Upper lobe of left lung (tissue), 6 donors: ENCODE results near the gene TBX18. TPM values are rescaled to one million over a fixed set of nuclear protein-coding genes. Genes with fewer than 3 reads are reported as not detected.

Experiments
- ATAC-seq, 2 donors: fragments of 200-7000 bp; cut with Tn5 transposase; one replicate each; pipeline ENCODE4 v1.9.1; 2022; ENCODE audit warnings: mild to moderate bottlenecking in 2 of 2, moderate library complexity in 2 of 2; ENCODE audit not compliant: low FRiP score in 2 of 2
- DNase-seq, 2 donors: peaks; one replicate each; pipeline ENCODE4 v3.0.0-alpha.2; 2019 to 2020
- H3K27ac ChIP-seq, 4 donors: fragments of 200-600 bp; sonication (generic); one replicate each; pipeline ENCODE4 v1.5.1; 2016 to 2019
- H3K27me3 ChIP-seq, 4 donors: fragments of 200-600 bp; sonication (generic); one replicate each; pipeline ENCODE4 v1.5.1; 2017 to 2019
- H3K36me3 ChIP-seq, 4 donors: fragments of 200-600 bp; sonication (generic); one replicate each; pipeline ENCODE4 v1.5.1; 2016 to 2019
- H3K4me1 ChIP-seq, 4 donors: fragments of 200-600 bp; sonication (generic); one replicate each; pipeline ENCODE4 v1.5.1; 2018 to 2019
- H3K4me3 ChIP-seq, 4 donors: fragments of 200-600 bp; sonication (generic); one replicate each; pipeline ENCODE4 v1.5.1; 2017 to 2019; ENCODE audit warnings: mild to moderate bottlenecking in 2 of 4, moderate library complexity in 1 of 4
- H3K9me3 ChIP-seq, 4 donors: fragments of 200-600 bp; sonication (generic); one replicate each; pipeline ENCODE4 v1.5.1; 2018 to 2019
- EP300 ChIP-seq, 4 donors: sonication (generic); formaldehyde crosslinking; IDR thresholded peaks; one replicate each; pipeline ENCODE4 v1.5.1; 2017; ENCODE audit warnings: antibody characterized with exemption in 4 of 4, control low read depth in 2 of 4
- POLR2A ChIP-seq, 4 donors: fragments of 450-650 bp; IDR thresholded peaks; one replicate each; pipeline ENCODE4 v1.5.1; 2016 to 2017; ENCODE audit warnings: antibody characterized with exemption in 4 of 4, mild to moderate bottlenecking in 2 of 4
- POLR2AphosphoS5 ChIP-seq, 2 donors: sonication (generic); formaldehyde crosslinking; IDR thresholded peaks; one replicate each; pipeline ENCODE4 v1.5.1; 2017; ENCODE audit warnings: antibody characterized with exemption in 2 of 2
- WGBS, 2 donors: methylation state at CpG; one replicate each; pipeline ENCODE4 v1.1.5; 2017 to 2018; 5-methylcytosine and 5-hydroxymethylcytosine counted together
- total RNA-seq, 6 donors: library from RNA; depleted of rRNA in 4 of 6; stranded (reverse); fragments of >200 nt in 4 of 6; gene quantifications; one replicate each; pipeline versions ENCODE4 v1.1.0 to v1.2.1, GENCODE V29; 2016 to 2021
- TF ChIP-seq, protein P1 (sequence below), 6 experiments: fragments of 450-650 bp in 4 of 6; fragments of 200-600 bp in 2 of 6; sonication (generic) in 2 of 6; IDR thresholded peaks; one replicate each; pipeline ENCODE4 v1.5.1; 2016 to 2019; ENCODE audit warnings: antibody characterized with exemption in 6 of 6
- donor health status: DM: no; HTN: no; CAD: no; lungs with moderate emphysema.
- donor health status: DM: no; HTN: yes; CAD: no; lungs with severe emphysema.

TBX18 gene
- total RNA-seq, 6 donors from 2014 or later: 0.20 to 0.49 (median 0.44) TPM; not detected in 3

DNA sequence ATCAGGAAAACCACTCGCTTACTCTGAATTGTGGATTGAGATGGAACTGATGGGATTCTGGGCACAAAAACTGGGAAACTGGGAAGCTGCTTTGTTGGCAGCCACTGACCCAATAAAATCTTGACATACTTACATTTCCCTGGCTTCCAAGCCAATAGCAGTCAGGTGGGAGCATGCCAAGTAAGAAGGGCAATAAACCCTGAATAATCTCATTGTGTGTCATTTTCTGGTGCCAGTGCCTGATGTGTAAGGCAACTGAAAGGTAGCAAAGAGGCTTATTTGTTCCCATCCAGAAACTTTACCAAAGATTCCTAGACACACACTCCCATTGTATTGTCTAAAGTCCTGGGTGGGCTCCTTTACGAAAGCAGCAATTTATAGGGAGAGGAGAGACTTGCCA, 93.2 kb downstream of the TBX18 start:
- ATAC-seq: no peak
- DNase-seq: no peak
- H3K9me3 ChIP-seq: no peaks in the 10 kb centered on the region
- H3K27me3 ChIP-seq: no peaks in the 10 kb centered on the region
- 88 to 95% methylated on average over 2 of the region's 2 CpGs for WGBS, 2 donors
- no peaks in the 10 kb centered on the region for H3K4me1 ChIP-seq
- no peak overlapping the region for H3K4me3 ChIP-seq
- no peaks in the 10 kb centered on the region for H3K36me3 ChIP-seq
- TF ChIP-seq EP300 (IDR thresholded peaks at IDR 0.05): no peak
- no peak for TF ChIP-seq POLR2AphosphoS5 (IDR thresholded peaks at IDR 0.05)
- TF ChIP-seq POLR2A (IDR thresholded peaks at IDR 0.05): no peak
- TF ChIP-seq, protein P1, sequence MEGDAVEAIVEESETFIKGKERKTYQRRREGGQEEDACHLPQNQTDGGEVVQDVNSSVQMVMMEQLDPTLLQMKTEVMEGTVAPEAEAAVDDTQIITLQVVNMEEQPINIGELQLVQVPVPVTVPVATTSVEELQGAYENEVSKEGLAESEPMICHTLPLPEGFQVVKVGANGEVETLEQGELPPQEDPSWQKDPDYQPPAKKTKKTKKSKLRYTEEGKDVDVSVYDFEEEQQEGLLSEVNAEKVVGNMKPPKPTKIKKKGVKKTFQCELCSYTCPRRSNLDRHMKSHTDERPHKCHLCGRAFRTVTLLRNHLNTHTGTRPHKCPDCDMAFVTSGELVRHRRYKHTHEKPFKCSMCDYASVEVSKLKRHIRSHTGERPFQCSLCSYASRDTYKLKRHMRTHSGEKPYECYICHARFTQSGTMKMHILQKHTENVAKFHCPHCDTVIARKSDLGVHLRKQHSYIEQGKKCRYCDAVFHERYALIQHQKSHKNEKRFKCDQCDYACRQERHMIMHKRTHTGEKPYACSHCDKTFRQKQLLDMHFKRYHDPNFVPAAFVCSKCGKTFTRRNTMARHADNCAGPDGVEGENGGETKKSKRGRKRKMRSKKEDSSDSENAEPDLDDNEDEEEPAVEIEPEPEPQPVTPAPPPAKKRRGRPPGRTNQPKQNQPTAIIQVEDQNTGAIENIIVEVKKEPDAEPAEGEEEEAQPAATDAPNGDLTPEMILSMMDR (IDR thresholded peaks at IDR 0.05): no peak
- no peak overlapping the region for H3K27ac ChIP-seq

DNA sequence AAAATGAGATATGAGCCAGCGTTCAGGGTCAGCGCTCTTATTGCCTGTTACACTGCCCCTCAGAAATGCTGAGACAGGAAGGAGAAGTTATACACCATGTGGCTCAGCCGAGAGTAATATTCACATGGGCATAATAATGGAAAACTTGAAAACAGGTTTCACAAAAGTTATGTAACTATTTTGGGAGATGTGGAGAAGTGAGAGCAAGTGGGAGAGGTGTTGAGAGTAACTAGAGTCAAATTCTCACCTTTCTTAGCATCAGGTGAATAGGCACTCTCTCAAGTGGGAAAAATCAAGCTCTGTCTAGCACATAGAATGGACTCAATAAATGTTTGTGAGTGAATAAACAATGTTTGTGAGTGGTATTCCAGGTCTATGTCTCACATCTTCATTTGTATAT, 94.5 kb downstream of the TBX18 start:
- H3K4me3 ChIP-seq: no peak overlapping the region
- DNase-seq (no peak), ATAC-seq (no peak)
- no peaks in the 10 kb centered on the region for H3K4me1 ChIP-seq
- H3K36me3 ChIP-seq: no peaks in the 10 kb centered on the region
- TF ChIP-seq EP300 (IDR thresholded peaks at IDR 0.05) (no peak), POLR2A (IDR thresholded peaks at IDR 0.05) (no peak), POLR2AphosphoS5 (IDR thresholded peaks at IDR 0.05) (no peak)
- TF ChIP-seq, protein P1 (IDR thresholded peaks at IDR 0.05): no peak
- H3K27me3 ChIP-seq: no peaks in the 10 kb centered on the region
- WGBS, 2 donors: 84 to 87% methylated on average over 3 of the region's 3 CpGs
- no peaks in the 10 kb centered on the region for H3K9me3 ChIP-seq
- H3K27ac ChIP-seq: no peak overlapping the region

DNA sequence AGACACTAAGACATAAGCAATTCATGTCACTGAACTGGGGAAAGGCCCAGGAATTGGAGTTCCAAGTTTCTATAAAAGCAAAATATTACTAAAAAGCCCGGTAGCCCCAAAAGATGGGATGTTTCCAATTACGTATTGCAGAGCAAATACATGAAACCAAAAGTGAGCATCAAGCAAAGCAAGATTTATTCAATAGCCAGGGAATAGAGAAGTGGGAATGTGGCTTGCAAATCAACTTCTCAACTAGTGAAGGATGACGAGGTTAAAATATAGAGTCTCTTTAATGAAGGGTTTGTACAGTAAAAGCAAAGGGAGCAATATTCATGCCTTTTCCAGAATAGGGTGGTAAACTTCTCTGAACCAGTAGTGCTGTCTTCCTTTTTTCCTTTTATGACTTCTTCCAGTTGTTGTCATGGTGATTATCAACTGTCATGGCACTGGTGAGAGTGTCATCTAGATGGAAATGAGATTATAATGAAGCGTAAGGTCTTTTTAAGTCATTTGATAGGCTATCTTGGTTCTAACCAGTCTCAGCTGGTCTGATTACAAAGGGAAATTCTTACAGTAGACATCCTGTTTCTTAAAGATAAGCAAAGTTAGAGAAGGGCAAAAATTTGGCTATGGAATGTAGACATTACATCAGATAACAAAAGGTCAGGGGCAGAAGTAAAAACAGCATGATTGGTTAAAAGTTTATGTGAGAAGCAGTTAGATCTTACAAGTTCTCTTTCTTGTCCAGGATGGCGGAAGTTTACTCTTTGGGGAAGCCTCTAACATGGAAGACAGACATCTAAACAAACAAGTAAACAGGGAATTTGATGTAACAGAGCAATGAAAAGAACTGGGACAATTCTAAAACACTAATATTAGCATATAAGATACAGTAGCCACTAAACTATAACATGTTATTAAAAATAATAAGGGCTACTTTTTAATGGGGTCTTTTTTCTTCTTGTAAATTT, 96.9 kb downstream of the TBX18 start:
- 77 to 80% methylated on average over 5 of the region's 5 CpGs for WGBS, 2 donors

DNA sequence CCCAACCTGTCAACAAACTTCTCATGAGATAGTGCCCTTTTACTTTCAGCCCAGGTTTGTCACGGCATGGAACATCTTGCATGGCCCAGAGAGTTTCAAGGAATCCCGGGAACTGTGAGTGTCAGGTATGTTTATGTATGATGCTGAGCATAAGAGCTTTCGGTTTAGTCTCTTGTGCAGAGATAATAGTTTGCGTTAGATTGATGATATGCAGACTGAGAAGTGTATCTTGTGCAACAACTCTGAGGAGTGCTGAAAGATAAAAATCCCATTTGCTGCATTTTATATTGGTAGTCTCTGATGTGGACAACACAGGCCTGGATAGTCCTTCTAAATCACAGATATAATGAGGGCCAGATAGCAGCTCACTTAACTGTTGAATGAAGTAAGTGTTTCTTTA, 99.0 kb downstream of the TBX18 start:
- no peak overlapping the region for H3K27ac ChIP-seq
- DNase-seq: no peak
- 59 to 71% methylated on average over 4 of the region's 4 CpGs for WGBS, 2 donors
- no peaks in the 10 kb centered on the region for H3K36me3 ChIP-seq
- no peaks in the 10 kb centered on the region for H3K9me3 ChIP-seq
- H3K4me1 ChIP-seq: no peaks in the 10 kb centered on the region
- H3K4me3 ChIP-seq: no peak overlapping the region
- TF ChIP-seq POLR2A (IDR thresholded peaks at IDR 0.05) (no peak), EP300 (IDR thresholded peaks at IDR 0.05) (no peak), POLR2AphosphoS5 (IDR thresholded peaks at IDR 0.05) (no peak)
- TF ChIP-seq, protein P1 (IDR thresholded peaks at IDR 0.05): no peak
- ATAC-seq: no peak
- no peaks in the 10 kb centered on the region for H3K27me3 ChIP-seq

More for the DNA sequence above, 96.9 kb downstream of the TBX18 start:
- no peaks in the 10 kb centered on the region for H3K4me1 ChIP-seq
- no peaks in the 10 kb centered on the region for H3K27me3 ChIP-seq
- H3K27ac ChIP-seq: no peak overlapping the region
- TF ChIP-seq POLR2A (IDR thresholded peaks at IDR 0.05) (no peak), POLR2AphosphoS5 (IDR thresholded peaks at IDR 0.05) (no peak), EP300 (IDR thresholded peaks at IDR 0.05) (no peak)
- TF ChIP-seq, protein P1 (IDR thresholded peaks at IDR 0.05): no peak
- H3K4me3 ChIP-seq: no peak overlapping the region
- DNase-seq: no peak
- no peak for ATAC-seq
- no peaks in the 10 kb centered on the region for H3K36me3 ChIP-seq
- no peaks in the 10 kb centered on the region for H3K9me3 ChIP-seq
